GM23248 (cell line): ENCODE results near the gene SCGN. TPM values are rescaled to one million over a fixed set of nuclear protein-coding genes. Genes with fewer than 3 reads are reported as not detected.

ENCODE experiments used
- DNase-seq: peaks from one replicate; pipeline ENCODE4 v3.0.0-alpha.2; 2015
- H2AFZ ChIP-seq: fragments of 200-600 bp; sonication (generic); 2 replicates; pipeline ENCODE4 v1.6.1; 2016; ENCODE audit warnings: antibody characterized with exemption
- H3F3A ChIP-seq: fragments of 200-600 bp; sonication (generic); 2 replicates; pipeline ENCODE4 v1.6.1; 2016; ENCODE audit warnings: mild to moderate bottlenecking, antibody characterized with exemption, mixed run types; ENCODE audit not compliant: insufficient read depth
- H3K27ac ChIP-seq: fragments of 200-600 bp; sonication (generic); 2 replicates; pipeline ENCODE4 v1.5.1; 2016; ENCODE audit warnings: mild to moderate bottlenecking
- H3K27me3 ChIP-seq: fragments of 200-600 bp; sonication (generic); replicated peaks from 2 replicates; pipeline ENCODE4 v1.6.1; 2016; ENCODE audit warnings: mild to moderate bottlenecking; ENCODE audit not compliant: insufficient read depth
- H3K36me3 ChIP-seq: fragments of 200-600 bp; sonication (generic); 2 replicates; pipeline ENCODE4 v1.6.1; 2016; ENCODE audit warnings: low read depth, mild to moderate bottlenecking
- H3K4me1 ChIP-seq: fragments of 200-600 bp; sonication (generic); 2 replicates; pipeline ENCODE4 v1.6.1; 2016; ENCODE audit warnings: mild to moderate bottlenecking; ENCODE audit not compliant: insufficient read depth
- H3K4me2 ChIP-seq: fragments of 200-600 bp; sonication (generic); one replicate; pipeline ENCODE4 v1.6.1; 2016; ENCODE audit warnings: mild to moderate bottlenecking; ENCODE audit not compliant: unreplicated experiment
- H3K4me3 ChIP-seq: fragments of 200-600 bp; sonication (generic); 2 replicates; pipeline ENCODE4 v1.5.1; 2016; ENCODE audit warnings: mild to moderate bottlenecking
- H3K79me2 ChIP-seq: fragments of 200-600 bp; sonication (generic); 2 replicates; pipeline ENCODE4 v1.6.1; 2016; ENCODE audit warnings: mild to moderate bottlenecking; ENCODE audit not compliant: insufficient read depth
- H3K9ac ChIP-seq: fragments of 200-600 bp; sonication (generic); 2 replicates; pipeline ENCODE4 v1.6.1; 2016; ENCODE audit warnings: mild to moderate bottlenecking
- H3K9me2 ChIP-seq: fragments of 200-600 bp; sonication (generic); 2 replicates; pipeline ENCODE4 v1.6.1; 2016; ENCODE audit warnings: mixed run types, mild to moderate bottlenecking, moderate library complexity; ENCODE audit not compliant: insufficient read depth
- H3K9me3 ChIP-seq: fragments of 200-600 bp; sonication (generic); one replicate; pipeline ENCODE4 v1.6.1; 2017; ENCODE audit warnings: low read depth
- H4K20me1 ChIP-seq: fragments of 200-600 bp; sonication (generic); 2 replicates; pipeline ENCODE4 v1.6.0; 2016; ENCODE audit not compliant: insufficient read depth
- EZH2 ChIP-seq: fragments of 200-600 bp; sonication (generic); IDR thresholded peaks from 2 replicates; pipeline ENCODE4 v1.6.1; 2018; ENCODE audit warnings: antibody characterized with exemption, mild to moderate bottlenecking; ENCODE audit not compliant: insufficient read depth, poor library complexity, severe bottlenecking
- EZH2phosphoT487 ChIP-seq: fragments of 200-600 bp; sonication (generic); IDR thresholded peaks from 2 replicates; pipeline ENCODE4 v1.6.1; 2018; ENCODE audit warnings: antibody characterized with exemption, moderate library complexity, mild to moderate bottlenecking, low read depth; ENCODE audit not compliant: insufficient read depth
- WGBS, 2 experiments: methylation state at CpG; one replicate each; pipeline ENCODE4 v1.1.6; 2015 to 2017; ENCODE audit warnings: low lambda C conversion rate in 2 of 2, low coverage in 1 of 2; ENCODE audit errors: missing lambda C conversion rate in 2 of 2; 5-methylcytosine and 5-hydroxymethylcytosine counted together
- in situ Hi-C: fragments of 300-500 bp; cut with MboI; formaldehyde crosslinking; loops from 2 replicates; pipeline ENCODE4 v1.15.0; 2020
- polyA plus RNA-seq: library from polyadenylated mRNA; unstranded; fragments of >200 nt; fragmentation: Nextera tagmentation; extraction: Ambion mirVana; gene quantifications from 2 replicates; pipeline ENCODE4 v1.2.1, GENCODE V29; 2016
- total RNA-seq: library from RNA; depleted of rRNA; stranded (reverse); fragments of >200 nt; shearing (Covaris generic); gene quantifications from 2 replicates; pipeline ENCODE4 v1.2.3, GENCODE V29; 2014

Gene SCGN
- total and polyA plus RNA-seq, 2 experiments from 2014 or later: not detected

DNA sequence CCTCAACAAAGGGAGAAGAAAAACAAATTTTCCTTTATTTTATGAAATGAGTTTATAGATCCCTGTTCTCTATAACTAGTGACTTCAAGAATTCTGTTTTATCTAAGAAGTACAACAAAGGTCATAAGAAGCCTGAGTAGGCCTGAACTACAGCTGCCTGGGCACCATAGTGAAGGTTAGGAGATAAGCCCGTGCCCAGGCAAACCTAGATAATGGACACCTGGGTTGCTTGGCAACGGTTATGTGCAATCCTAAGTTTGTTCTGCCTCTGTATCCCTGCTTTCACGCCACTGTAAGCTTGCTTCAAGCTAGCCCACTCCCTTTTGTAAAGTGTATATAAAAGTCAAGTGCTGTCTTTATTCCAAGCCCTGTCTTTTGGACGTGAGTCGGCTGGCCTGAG is 23.2 kb downstream of the SCGN start:
- Histone ChIP-seq H3K9me2 (no peaks in the 10 kb centered on the region), H3K27ac (no peak overlapping the region), H3K36me3 (no peaks in the 10 kb centered on the region), H3K4me1 (no peaks in the 10 kb centered on the region), H3K4me3 (no peak overlapping the region), H3K9ac (no peak overlapping the region), H3K79me2 (no peaks in the 10 kb centered on the region), H3F3A (no peaks in the 10 kb centered on the region), H4K20me1 (no peaks in the 10 kb centered on the region), H3K9me3 (no peaks in the 10 kb centered on the region), H2AFZ (no peak overlapping the region), H3K4me2 (no peak overlapping the region), H3K27me3 (no peaks in the 10 kb centered on the region)
- in situ Hi-C loops: no loop called here
- 20 to 37% methylated on average over 5 of the region's 5 CpGs for WGBS, 2 experiments
- no peak for DNase-seq
- TF ChIP-seq EZH2 (no peak), EZH2phosphoT487 (no peak)

DNA sequence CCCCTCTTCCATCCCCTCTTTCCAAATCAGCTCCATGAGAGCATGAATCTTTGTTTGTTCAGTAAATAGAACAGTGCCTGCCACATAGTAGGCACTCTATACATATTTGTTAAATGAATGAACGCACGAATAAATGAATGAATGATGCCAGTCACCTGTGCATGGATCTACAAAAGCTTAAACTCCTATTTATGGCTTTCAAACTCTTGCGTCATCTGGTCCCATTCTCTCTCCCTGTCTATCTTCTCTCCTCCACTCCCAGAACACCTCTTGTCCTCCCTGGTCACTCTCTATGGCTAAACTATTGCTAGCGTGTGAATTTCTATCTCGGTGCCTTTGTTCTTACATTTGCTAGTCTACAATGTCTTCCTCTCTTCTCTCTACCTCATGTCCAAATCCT is 24.8 kb downstream of the SCGN start:
- TF ChIP-seq EZH2phosphoT487 (no peak), EZH2 (no peak)
- no peaks in the 10 kb centered on the region for H3K9me2 ChIP-seq
- H4K20me1 ChIP-seq: no peaks in the 10 kb centered on the region

DNA sequence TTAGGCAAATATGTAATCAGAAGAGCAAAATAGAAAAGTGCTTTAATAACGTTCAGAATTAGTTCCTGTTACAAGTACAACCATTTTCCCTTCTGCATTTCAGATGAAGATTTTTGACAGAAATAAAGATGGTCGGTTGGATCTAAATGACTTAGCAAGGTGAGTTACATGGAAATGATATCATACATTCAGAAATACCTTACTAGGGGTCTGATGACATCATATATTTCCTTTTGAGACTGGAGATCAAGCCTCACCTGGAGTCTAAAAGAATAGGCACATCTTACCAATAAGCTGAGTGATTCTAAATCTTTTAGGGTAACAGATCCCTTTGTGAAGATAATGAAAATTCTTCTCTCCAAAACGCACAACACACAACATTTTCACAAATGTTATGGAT is 29.8 kb downstream of the SCGN start:
- no peaks in the 10 kb centered on the region for H3K27me3 ChIP-seq
- WGBS, 2 experiments: 43 to 51% methylated on average over 3 of the region's 3 CpGs
- H3K9ac ChIP-seq: no peak overlapping the region
- no peak overlapping the region for H2AFZ ChIP-seq
- TF ChIP-seq EZH2 (no peak), EZH2phosphoT487 (no peak)
- H4K20me1 ChIP-seq: no peaks in the 10 kb centered on the region
- H3K4me2 ChIP-seq: no peak overlapping the region
- DNase-seq: no peak
- no peak overlapping the region for H3K4me3 ChIP-seq
- H3F3A ChIP-seq: no peaks in the 10 kb centered on the region
- no peak overlapping the region for H3K27ac ChIP-seq
- no peaks in the 10 kb centered on the region for H3K4me1 ChIP-seq
- H3K36me3 ChIP-seq: no peaks in the 10 kb centered on the region
- no peaks in the 10 kb centered on the region for H3K9me3 ChIP-seq
- H3K79me2 ChIP-seq: no peaks in the 10 kb centered on the region
- in situ Hi-C loops: no loop called here
- H3K9me2 ChIP-seq: no peaks in the 10 kb centered on the region

More for the DNA sequence above, 24.8 kb downstream of the SCGN start:
- Histone ChIP-seq H3F3A (no peaks in the 10 kb centered on the region), H3K4me1 (no peaks in the 10 kb centered on the region), H3K36me3 (no peaks in the 10 kb centered on the region), H3K9ac (no peak overlapping the region), H3K27ac (no peak overlapping the region), H3K79me2 (no peaks in the 10 kb centered on the region), H3K4me2 (no peak overlapping the region), H2AFZ (no peak overlapping the region), H3K4me3 (no peak overlapping the region), H3K27me3 (no peaks in the 10 kb centered on the region), H3K9me3 (no peaks in the 10 kb centered on the region)
- 28 to 34% methylated on average over 5 of the region's 5 CpGs for WGBS, 2 experiments
- DNase-seq: no peak
- in situ Hi-C loops: no loop called here

DNA sequence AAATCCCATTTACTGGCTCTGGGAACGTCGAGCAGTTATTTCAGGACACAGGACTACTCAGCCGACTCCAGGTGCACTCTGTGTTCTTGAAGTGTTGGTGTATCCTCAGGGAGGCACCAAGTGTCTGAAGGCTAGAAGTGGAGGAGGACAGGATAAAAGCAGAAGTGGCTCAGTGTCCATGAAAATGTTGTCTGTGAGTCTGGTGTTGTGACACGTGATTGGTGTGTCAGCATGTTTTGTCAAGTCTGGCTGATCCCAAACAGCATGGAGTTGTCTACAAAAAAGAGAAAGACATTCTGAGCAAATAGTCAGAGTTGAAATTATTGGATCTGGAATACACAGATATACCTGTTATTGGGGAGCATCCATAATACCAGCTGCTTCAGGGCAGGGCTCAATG is 30.3 kb downstream of the SCGN start:
- DNase-seq: no peak
- no peaks in the 10 kb centered on the region for H3F3A ChIP-seq
- WGBS, 2 experiments: 47 to 61% methylated on average over 4 of the region's 4 CpGs
- no peaks in the 10 kb centered on the region for H3K9me2 ChIP-seq
- no peak overlapping the region for H3K4me2 ChIP-seq
- in situ Hi-C loops: no loop called here
- no peaks in the 10 kb centered on the region for H3K36me3 ChIP-seq
- H3K27me3 ChIP-seq: no peaks in the 10 kb centered on the region
- H3K79me2 ChIP-seq: no peaks in the 10 kb centered on the region
- H3K4me3 ChIP-seq: no peak overlapping the region
- no peak overlapping the region for H2AFZ ChIP-seq
- no peaks in the 10 kb centered on the region for H4K20me1 ChIP-seq
- no peaks in the 10 kb centered on the region for H3K4me1 ChIP-seq
- no peak for TF ChIP-seq EZH2
- no peak for TF ChIP-seq EZH2phosphoT487
- no peak overlapping the region for H3K27ac ChIP-seq
- H3K9ac ChIP-seq: no peak overlapping the region
- no peaks in the 10 kb centered on the region for H3K9me3 ChIP-seq

DNA sequence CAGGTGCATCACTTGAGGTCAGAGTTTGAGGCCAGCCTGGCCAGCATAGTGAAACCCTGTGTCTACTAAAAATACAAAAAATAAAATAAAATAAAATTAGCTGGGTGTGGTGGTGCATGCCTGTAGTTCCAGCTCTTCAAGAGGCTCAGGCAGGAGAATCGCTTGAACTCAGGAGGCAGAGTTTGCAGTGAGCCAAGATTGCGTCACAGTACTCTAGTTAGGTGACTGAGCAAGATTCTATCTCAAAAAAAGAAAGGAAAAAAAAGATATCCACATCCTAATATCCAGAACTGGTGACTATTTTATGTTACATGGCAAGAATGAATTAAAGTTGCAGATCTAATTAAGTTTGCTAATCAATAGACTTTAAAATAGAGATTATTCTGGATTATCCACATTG is 32.5 kb downstream of the SCGN start:
- no peaks in the 10 kb centered on the region for H3K4me1 ChIP-seq
- no peak overlapping the region for H3K9ac ChIP-seq
- H3K79me2 ChIP-seq: no peaks in the 10 kb centered on the region
- H3F3A ChIP-seq: no peaks in the 10 kb centered on the region
- H3K27me3 ChIP-seq: no peaks in the 10 kb centered on the region
- TF ChIP-seq EZH2 (no peak), EZH2phosphoT487 (no peak)
- no peak overlapping the region for H3K4me3 ChIP-seq
- 15 to 25% methylated on average over 2 of the region's 2 CpGs for WGBS, 2 experiments
- no peak overlapping the region for H3K4me2 ChIP-seq
- H3K36me3 ChIP-seq: no peaks in the 10 kb centered on the region
- H2AFZ ChIP-seq: no peak overlapping the region
- H3K9me2 ChIP-seq: no peaks in the 10 kb centered on the region
- no peaks in the 10 kb centered on the region for H4K20me1 ChIP-seq
- H3K9me3 ChIP-seq: no peaks in the 10 kb centered on the region
- in situ Hi-C loops: no loop called here
- DNase-seq: no peak
- no peak overlapping the region for H3K27ac ChIP-seq
